GM20431 (cell line): Measurements from ENCODE around the gene KRT1.
"Not testable (repeated sequence)": the region's sequence is repeated elsewhere in the genome, so short reads cannot be mapped to it uniquely, and the experiment has no call there.

Experiments
- in situ Hi-C: fragments of 300-500 bp; cut with MseI, MboI; formaldehyde crosslinking; loops from one replicate; pipeline ENCODE4 v1.15.0; 2020; ENCODE audit warnings: low sequenced_read_pairs; ENCODE audit not compliant: unreplicated experiment

Gene KRT1

DNA sequence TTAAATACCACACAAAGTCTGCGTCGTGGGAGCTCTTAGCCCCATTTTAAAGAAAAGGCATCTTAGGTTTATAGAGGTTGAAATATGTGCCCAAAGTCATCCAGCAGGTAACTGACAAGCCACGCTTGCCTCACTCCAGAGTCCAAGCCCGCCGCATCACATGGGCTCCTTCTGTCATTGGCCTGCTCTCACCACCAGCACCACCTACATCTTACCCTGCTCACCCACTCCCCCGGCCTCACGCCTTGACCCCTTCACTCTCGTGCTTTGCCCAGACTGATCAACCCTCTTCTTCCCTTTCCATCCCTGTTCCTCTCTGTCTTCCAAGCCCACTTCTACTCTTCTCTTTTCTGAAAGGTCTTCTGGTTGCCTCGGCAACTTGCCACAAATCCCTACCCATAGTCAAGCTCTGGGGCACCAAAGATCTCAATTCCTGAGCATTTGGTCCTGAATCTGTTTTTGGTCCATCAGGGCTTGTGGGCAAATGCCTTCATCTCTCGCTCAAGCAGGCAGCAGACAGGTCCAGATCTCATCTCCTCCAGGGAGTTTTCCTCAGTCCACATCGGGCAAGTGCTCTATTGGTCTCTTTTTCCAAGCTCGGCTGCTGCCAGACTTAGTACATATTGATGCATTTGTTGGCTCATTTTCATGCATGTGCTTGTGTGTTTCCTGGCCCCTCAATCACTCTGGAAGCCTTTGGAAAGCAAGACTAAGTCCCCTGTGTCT, 3.5 kb upstream of the KRT1 start:
- in situ Hi-C loops: no loop called here

DNA sequence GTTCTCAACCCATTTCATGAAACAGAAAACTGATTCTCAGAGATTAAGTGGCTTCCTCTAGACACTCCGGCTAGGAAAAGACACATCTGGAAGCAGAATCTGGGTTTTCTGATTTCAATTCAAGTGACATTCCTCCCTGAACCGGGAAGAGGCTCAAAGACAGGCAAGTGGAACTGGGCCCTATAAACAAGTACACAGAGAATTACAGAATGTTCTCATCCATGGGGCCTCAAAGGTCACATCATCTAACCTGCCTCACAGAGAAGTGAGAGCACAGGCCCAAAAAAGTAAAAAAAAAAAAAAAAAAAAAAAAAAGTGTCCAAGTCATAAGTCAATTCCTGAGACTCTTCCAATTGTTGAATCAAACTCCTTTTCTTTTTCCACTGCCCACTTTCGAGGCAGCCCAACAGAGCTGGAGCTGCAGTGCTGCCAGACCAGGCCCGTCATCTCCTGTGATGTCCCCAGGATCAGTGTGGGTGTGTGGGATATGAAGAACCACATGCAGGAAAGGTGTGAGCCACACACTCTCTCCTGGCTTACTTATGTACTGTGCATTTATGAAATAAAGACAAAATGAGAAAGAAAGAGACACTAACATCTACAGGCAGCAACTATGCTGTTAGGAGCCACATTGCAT, 2.8 kb upstream of the KRT1 start:
- in situ Hi-C loops: no loop called here

DNA sequence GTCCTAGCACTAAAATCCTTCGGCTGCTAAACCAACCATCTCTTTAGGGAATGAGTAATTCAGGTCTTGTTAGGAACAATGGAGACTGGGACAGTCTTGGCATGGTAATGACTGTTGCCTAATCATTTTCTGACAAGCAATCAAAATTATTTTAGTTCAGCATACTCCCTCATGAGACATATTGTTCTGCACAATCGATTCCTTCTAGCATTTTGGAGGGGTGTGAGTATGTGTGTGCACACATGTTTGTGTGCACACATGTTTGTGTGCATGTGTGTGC, 2.1 kb upstream of the KRT1 start:
- in situ Hi-C loops: no loop called here

DNA sequence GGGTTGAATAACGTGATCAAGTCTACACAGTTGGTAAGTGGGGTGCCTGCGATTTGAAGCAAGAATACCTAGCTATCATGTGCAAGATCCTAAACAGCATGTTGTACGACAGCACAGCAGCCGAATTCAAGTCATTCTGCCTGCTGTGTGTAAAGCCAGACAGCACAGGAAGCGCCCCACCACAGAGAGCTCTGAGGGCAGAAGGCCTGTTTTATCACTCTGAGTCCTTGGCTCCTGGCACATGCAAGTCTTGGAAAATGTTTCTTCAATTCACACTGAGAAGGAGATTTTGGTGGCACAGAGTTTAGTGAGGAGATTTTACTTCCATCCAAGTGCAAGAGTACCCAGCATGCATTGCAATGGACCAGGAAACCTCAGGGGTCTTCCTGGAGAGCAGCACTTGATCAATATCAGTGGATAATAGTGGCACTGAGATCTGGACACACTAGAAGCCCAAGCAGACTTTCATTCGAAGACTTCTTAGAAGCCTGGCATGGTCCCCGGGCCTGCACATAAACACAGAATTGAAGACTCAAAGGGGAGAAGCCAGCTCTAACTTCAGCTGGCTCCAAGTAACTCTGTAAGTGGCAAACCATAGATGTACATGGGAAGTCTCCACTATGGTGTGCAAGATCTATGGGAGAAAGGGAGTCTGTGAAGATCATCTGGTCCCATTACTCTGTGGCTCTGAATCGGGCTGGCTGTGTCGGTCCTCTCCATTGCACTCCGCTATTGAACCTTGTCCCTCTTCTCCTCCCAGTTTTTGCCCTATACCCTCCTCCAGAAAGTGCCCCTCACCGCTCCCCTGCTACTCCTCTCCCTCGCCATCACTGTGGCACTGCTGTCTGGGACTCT, 1.5 kb upstream of the KRT1 start:
- in situ Hi-C loops: no loop called here

- in situ Hi-C loops: no loop called here
These were observed 332 bp downstream of the KRT1 start for GRCh38 chr12:52679875-52680274.

- in situ Hi-C loops: no loop called here
These were observed 2.5 kb downstream of the KRT1 start for GRCh38 chr12:52677671-52678070.

- in situ Hi-C loops: no loop called here
These were observed 3.1 kb downstream of the KRT1 start for GRCh38 chr12:52677126-52677525.

DNA sequence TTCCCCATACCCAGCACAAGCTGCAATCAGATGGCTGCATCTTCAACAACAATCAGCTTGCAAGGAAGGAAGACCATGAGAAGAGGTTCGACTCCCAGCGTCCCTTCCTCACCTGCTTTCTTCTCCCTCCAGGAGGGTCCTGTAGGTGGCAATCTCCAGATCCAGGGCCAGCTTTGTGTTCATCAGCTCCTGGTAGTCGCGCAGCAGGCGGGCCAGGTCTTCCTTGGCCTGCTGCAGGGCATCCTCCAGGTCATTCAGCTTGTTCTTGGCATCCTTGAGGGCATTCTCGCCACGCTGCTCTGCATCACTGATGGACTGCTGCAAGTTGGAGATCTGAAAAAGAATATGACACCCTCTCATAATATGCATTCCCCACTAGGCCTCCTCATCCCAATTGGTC, 4.0 kb downstream of the KRT1 start:
- in situ Hi-C loops: no loop called here

- in situ Hi-C loops: no loop called here
These were observed 4.9 kb downstream of the KRT1 start for GRCh38 chr12:52675301-52675701.

DNA sequence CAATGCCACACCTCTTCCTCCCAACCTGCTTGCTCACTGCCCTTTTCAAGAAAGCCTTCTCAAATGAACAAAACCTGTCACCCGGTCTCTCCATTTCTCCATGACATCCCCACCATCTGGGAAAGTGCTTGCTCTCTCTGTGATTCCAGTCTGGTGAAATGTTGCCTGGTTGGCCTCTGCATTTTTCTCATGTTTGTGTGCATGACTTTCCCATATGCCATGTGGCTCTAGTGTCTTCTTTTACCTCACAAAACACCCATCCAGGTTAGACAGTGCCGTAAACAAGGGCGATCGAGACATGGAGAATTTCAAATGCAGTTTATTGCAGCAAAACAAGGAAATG, 5.8 kb downstream of the KRT1 start:
- in situ Hi-C loops: no loop called here

DNA sequence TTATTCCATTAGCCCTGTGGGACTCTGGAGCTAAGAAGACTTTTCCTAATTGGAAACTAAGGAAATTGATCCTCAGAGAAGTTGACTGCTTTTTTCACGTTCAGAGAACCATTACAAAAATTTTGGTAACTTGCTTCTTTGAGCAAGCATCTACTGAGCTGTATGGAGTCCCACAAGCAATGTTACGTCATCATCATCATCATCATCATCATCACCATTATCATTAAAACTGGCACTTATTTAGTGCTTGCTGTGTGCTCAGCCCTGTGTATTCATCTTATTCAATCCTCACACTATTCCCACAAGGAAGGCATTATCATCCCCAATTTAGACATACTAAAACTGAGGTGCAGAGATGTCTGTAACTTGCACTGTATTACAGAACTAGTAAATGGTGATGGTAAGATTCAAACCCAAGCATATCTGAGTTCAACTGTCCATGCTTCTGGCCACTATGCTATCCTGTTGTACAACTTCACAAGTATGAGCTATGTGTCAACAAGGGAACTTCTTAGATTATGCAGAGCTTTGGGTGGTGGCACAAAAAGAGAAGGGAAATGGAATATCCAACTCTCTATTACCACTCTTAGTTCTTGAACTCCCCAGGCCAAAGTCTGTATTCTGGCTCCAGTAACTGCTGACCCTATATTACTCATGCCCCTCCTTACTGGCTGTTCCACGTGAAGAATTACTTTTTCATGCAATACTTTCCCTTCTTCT, 6.3 kb downstream of the KRT1 start:
- in situ Hi-C loops: no loop called here

GRCh38 chr12:52673217-52673616, 7.0 kb downstream of the KRT1 start:
- in situ Hi-C loops: no loop called here

DNA sequence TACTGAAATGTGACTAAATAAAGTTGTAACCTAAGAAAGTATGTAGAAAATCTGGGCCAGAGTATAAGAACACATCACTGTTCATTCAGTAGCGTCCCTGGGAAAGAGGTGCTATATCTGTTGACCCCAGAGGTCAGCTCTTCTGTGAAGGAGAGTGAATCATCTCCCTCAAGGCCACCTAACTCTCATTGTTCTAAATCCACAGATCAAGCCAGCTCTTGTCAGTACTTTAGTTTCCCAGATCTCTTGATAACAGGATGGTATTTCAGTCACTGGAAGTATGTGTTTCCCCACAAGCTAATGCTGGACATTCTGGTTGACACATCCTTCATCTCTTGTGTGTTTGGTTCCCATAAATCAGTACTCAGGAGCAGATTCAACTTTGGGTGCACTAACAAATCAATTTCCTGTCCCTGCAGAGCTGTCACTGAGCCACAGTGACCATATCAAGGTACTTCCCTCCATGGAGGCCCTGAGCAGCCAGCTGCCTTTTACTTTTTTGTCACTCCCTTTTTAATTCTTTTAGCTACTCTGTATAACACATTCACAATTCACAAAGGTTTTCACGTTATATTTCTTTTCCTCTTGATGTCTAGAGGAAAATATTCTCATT, 7.8 kb downstream of the KRT1 start:
- in situ Hi-C loops: no loop called here

DNA sequence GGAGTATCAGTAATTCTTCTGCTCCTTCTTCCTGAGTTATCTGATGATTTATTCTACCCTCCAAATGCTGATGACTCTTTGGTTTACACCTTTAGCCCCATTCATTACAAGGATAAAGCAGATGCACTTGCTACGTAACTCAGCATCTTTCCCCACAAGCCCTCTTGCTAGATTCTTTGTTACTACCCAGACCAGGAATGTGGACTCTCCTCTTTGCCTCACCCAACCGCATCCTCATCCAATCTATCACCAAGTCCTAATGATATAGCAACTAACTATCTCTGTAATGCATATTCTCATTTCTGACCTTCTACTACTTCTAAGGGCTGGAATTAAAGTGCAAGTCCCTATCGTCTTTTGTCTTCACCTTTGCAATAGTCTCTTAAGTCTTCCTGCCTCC, 9.2 kb downstream of the KRT1 start:
- in situ Hi-C loops: no loop called here

DNA sequence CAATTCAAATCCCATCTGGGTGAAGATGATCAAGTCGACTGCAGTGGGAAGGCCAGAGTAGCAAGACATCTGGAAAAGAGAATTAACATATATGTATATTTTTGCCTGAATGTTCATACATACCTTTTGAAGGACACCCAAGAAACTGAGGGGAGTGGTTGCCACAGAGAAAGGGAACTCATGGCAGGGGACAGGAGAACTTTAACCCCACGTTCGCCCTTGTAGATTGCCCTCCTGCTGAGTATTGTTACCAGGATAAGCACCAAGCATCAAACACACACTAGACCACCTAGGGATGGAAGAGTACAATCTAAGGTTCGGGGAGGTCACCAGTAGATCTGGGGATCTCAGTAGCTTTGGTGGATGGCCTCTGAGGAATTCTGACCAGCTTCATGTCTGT, 9.7 kb downstream of the KRT1 start:
- in situ Hi-C loops: no loop called here

DNA sequence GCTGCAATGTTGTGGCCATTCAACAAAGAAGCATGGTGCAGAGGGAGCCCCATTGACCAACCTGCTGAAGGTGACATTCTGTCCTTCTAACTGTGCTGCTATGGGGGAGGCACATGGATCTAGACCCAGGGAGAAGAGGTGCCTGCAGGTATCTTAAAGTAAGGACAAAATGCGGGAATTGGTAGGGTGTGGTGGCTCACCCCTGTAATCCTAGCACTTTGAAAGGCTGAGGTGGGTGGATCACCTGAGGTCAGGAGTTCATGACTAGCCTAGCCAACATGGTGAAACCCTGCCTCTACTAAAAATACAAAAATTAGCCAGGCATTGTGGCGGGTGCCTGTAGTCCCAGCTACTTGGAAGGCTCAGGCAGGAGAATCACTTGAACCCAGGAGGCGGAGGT, 10.3 kb downstream of the KRT1 start:
- in situ Hi-C loops: not testable (repeated sequence)

GRCh38 chr12:52669426-52669825, 10.8 kb downstream of the KRT1 start:
- in situ Hi-C loops: no loop called here

DNA sequence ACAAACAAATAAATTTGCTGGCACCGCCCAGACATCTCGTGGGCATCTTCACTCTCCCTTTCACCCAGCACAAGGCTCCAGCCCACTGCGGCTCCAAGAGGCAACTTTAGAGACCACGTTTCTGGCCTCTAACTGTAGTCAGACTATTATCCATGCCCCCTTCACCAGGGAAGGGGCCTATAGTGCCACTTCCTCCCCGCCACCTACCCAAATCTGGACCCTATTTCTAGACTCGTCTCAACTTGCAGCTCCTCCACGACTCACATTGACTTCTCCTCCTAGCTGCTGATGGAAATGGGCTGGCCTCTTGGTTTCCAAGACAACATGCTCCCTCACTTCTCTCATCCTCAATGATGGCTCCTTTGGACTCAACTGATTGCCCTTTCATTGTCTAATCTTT, 12.3 kb downstream of the KRT1 start:
- in situ Hi-C loops: no loop called here

- in situ Hi-C loops: no loop called here
These were observed 12.7 kb downstream of the KRT1 start for GRCh38 chr12:52667509-52667908.

DNA sequence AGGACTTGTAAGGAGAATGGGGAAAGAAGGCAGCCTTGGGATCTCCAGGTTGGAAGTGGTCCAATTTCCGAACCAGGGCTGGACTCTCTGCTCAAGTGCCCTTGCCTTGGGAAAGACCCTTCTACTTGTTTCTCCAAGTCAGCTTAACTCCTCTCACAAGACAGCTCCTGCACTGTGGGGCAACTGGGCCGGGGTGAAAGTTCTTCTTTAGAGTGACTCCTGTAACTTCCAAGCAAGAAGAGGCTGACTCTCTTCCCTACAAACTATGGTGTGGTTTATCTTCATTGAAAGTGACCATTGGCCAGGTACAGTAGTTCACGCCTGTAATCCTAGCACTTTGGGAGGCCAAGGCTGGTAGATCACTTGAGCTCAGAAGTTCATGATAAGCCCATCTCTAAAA, 13.7 kb downstream of the KRT1 start:
- in situ Hi-C loops: no loop called here
